GM18951 (cell line): ENCODE measurements around the gene HELT.
"Not testable (repeated sequence)": the region's sequence is repeated elsewhere in the genome, so short reads cannot be mapped to it uniquely, and the experiment has no call there.

ENCODE experiments used
- POLR2A ChIP-seq: IDR thresholded peaks from 4 replicates; pipeline ENCODE4 v1.6.1; 2011; ENCODE audit warnings: mild to moderate bottlenecking; ENCODE audit not compliant: insufficient read length, insufficient read depth; ENCODE audit errors: extremely low read depth
- in situ Hi-C: fragments of 300-500 bp; cut with MboI; formaldehyde crosslinking; loops from one replicate; pipeline ENCODE4 v1.12.0; 2022; ENCODE audit warnings: low sequenced_read_pairs, mixed read lengths, inconsistent platforms; ENCODE audit not compliant: unreplicated experiment

Gene HELT

DNA sequence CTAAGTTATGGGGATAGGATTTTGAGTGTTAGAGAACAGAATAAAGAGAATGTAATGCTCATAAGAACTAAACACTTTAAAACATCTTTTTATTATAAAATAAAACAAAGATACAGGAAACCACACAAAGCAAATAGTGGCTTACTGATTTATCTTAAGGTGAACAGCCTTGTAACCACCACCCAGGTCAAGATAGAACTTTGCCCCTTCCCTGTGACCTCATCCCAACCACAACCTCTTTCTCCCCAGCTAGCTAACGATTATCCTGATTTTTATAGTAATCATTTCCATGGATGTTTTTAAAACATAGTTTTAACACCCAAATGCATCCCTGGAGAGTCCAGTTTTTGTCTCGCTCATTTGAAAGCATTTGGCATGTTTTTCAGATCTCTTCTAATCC is 17.0 kb downstream of the HELT start:
- no peak for TF ChIP-seq POLR2A
- in situ Hi-C loops = no loop called here

DNA sequence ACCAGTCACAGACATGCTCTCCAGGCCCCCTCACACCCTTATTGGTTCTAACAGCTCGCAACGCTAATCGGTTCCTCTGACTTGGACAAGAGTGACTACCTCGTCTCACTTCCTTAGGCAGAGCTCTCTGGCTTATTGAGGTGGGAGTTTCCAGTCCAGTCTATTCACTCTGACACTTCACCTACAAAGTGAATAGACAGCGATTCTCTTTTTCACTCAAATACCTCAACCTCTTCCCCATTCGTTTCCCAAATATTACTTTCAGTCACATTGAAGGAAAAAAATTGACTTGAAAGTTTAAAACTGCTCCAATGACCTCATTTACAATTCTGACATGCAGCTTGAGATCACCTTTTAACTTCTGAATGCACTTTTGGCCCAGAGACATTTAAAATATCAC is 17.7 kb downstream of the HELT start:
- no peak for TF ChIP-seq POLR2A
- in situ Hi-C loops = no loop called here

DNA sequence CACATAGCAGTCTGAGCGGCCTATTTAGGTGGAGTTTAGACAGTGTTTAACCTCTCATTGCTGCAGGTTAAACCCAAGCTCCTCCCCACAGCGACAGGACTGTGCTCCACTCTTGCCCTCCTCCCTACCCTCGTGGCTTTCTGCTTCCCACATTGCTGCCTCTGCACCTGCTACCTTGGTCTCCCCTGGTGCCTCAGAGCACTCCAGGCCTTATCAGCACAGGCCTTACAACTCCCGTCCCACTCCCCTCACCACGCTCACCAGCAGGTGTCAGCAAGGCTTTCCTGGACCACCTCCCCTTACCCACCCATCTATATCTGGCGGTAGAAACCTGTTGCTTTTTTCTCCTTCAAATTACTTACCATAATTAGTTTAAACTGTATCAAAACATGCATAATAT is 18.6 kb downstream of the HELT start:
- TF ChIP-seq POLR2A = no peak
- in situ Hi-C loops = no loop called here

DNA sequence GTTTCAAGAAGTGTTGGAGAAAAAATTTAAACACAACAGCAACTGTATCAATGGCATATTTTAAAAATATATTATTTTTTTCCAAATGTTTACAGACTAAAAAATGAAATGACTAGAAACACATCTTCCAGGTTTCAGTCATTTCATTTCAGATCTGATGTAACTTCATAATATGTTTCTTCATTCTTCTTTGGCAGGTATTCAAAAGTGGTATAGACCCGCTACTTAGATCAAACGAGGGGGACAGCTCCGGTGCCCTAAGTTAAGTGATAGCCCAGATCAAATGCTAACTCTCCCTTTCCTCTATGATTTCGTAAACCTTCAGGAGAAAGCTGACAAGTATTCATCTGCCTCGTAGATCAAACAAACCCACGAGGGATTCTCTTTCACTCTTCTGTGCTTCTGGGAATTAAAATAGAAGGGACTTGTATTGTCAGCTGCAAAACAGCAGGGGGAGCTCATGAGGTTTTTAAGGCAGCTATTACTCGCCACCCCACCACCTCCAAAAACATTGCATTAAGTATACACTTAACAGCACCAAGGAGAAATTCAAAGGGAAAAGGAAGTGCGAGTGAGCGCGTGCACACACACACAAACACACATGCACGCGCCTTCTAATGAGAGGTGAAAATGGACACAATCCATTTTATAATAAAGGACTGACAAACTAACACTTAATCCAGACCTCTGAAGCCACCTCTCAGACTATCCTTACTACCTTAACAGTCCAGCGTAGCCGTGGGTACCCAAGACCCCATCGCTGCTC is 21.4 kb downstream of the HELT start:
- TF ChIP-seq POLR2A = no peak
- in situ Hi-C loops = no loop called here

DNA sequence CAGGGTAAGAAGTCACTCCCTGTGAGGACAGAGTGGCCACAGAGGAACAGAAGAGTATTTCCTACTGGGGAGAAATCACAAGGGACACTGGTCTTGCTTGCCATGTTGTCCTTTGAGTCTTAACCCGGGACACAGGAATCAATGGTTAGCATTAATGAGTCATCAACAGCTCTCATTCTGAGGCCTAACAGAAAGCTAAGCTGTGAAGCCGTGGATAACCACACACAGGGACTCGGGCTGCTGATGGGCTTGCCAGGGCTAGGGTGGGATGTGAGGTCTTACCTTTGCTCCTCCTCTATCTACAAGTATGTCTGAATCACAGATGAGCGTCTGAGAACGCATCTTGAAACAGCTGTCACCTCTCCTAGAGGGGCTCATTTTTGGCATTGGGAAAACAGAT is 22.2 kb downstream of the HELT start:
- in situ Hi-C loops = no loop called here

DNA sequence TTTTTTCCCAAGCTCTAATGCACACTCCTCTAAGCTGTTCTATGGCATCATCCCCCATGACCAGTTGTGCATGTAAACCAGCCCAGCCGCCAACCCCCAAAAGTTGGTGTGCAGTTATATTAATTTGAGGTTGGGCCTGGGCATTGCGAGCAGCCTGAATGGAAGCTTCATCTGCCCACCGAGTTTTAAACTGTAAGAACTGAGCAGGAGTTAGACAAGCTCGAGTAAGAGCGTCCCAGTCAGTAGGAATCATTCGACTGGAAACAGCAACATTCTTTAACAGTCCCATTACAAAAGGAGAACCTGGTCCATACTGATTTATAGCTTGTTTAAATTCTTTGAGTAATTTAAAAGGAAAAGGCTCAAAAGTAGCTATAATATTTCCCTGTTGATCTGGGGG is 32.0 kb downstream of the HELT start:
- in situ Hi-C loops = not testable (repeated sequence)

More for the DNA sequence above, 22.2 kb downstream of the HELT start:
- no peak for TF ChIP-seq POLR2A

DNA sequence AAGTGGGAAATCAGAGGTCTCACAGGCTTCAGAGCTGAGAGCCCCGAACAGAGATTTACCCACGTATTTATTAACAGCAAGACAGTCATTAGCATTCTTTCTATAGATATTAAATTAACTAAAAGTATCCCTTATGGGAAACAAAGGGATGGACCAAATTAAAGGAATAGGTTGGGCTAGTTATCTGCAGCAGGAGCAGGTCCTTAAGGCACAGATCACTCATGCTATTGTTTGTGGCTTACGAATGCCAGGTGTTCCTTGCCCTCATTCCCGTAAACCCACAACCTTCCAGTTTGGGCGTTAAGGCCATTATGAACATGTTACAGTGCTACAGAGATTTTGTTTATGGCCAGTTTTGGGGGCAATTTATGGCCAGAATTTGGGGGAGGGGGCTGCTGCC is 33.0 kb downstream of the HELT start:
- in situ Hi-C loops = not testable (repeated sequence)

DNA sequence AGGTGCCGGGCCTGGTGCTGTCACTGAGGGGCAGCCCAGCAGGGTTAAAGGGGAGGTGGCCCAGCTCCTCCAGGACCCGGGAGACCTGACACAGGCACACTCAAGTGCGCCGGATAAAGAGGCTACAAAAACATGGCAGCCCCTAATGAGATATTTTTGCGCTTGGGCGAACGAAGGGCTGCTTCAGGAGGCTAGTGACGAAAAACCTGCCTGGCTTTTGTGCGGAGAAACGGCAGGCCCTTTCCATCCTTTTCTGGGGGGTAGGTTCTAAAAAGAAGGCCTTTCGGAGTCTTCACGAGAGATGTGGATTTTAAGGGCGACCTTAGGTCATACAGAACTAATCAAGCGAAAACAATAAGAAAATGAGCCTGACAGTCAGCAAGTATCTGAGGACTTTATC is 35.5 kb downstream of the HELT start:
- no peak for TF ChIP-seq POLR2A
- in situ Hi-C loops = no loop called here

DNA sequence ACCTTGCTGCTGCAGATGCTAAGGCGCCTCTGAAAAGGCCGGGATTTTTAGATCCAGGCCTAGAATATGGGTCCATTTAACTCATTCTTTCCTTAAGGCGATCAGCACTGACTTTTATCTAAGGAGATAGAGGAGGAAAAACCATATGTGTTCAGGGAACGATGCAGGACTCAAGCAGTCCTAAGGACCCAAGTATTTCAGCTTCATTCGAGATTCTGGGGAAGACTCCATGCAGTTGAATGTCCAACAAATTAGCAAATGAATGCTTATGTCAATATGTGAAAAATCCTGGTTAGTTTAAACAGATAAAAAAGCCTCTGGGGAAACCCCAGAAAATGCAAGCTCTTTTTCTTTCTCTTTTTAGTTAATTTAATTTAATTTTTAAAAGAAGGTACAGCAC is 36.0 kb downstream of the HELT start:
- in situ Hi-C loops = no loop called here
- TF ChIP-seq POLR2A = no peak

DNA sequence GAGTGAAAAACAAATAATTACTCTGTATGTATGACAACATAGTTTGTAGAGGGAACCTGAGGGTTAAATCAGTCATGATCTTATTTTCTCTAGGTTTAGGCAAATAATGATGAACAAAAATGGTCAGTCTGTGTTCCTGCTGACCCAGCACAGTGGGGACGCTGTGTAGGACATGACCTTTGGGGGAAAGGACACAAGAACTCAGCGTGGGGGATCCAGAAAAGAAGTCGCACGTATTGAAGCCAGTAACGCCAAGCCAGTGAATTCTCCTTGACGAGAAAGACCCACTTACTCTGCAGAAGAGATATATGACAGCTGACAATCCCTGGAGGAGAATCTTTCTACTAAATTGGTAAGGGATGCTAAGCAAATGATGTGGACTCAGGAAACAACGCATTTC is 36.6 kb downstream of the HELT start:
- TF ChIP-seq POLR2A = no peak
- in situ Hi-C loops = no loop called here

DNA sequence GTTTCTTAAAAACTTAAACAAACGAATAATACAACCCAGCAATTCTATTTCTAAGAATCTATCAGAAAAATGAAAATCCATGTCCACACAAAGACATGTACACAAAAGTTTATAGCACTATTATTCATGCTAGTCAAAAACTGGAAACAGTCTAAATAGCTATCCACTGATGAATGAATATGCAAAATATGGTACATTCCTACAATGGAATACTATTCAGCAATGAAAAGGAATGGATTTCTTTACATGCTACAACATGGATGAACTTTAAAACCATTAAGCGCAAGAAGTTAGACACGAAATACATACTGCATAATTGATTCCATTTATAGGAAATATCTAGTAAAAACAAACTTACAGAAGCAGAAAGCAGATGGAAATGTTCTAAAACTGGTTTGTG is 43.3 kb downstream of the HELT start:
- no peak for TF ChIP-seq POLR2A

DNA sequence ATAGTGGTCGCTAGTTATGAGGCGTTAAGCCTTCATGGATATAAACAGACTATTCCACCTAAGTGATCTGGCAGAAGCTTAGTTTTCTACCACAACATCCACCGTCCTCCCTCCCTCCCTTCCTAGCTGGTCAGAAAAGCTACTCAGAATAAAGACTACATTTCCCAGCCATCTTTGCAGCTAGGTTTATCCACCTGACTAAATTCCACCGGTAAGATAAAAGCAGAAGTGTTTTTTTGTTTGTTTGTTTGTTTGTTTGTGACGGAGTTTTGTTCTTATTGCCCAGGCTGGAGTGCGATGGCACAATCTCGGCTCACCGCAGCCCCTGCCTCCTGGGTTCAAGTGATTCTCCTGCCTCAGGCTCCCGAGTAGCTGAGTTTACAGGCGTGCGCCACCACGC is 44.3 kb downstream of the HELT start:
- no peak for TF ChIP-seq POLR2A
- in situ Hi-C loops = no loop called here

More for the DNA sequence above, 43.3 kb downstream of the HELT start:
- in situ Hi-C loops = no loop called here

DNA sequence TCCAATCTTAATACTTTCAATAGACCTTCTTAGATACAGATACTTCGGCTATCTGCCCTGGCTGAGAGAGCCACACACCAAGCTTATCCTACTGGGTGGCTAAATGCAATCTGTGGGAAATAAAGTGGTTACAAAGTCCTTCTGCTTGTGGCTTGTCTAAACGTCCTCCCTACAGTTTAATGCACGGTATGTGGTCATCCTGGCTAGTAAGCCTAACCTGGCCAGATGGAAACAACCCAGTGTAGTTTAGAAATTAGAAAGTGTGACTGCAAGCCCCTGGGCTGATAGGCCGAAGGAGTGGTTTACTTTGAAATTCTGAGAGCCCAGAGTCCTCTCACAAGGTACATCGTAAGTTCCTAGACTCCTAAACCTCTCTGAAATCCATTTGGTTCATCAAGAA is 47.9 kb downstream of the HELT start:
- in situ Hi-C loops = no loop called here
- TF ChIP-seq POLR2A = no peak

DNA sequence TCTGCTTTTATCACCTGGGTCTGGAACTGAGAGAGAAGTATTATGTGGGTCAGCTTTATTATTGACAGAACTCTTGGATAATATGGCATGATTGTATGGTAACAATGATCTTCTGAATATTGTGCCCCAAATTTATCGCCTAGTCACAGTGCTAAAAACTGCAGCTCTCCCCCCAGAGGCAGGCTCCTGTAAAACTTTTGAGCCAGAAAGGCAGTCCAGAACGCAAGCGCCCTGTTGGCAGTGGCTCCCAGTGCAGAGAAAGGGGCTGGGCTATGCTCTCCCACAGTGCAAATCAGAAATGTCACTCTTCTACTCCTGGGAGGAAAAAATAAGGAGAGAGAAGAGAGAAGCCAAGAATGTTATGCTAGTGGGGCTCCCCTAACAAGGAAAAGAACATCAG is 50.5 kb downstream of the HELT start:
- in situ Hi-C loops = no loop called here

More for the DNA sequence above, 50.5 kb downstream of the HELT start:
- no peak for TF ChIP-seq POLR2A
